Activated T-cell treated with anti-CD3 and anti-CD28 coated beads, Interleukin-2, amount 50 U/mL, for 1 hour (primary cell): ENCODE data around the gene UGT1A7.

ENCODE experiments used
- DNase-seq: peaks from one replicate; pipeline ENCODE4 v3.0.0-alpha.2; 2020

Gene UGT1A7

DNA sequence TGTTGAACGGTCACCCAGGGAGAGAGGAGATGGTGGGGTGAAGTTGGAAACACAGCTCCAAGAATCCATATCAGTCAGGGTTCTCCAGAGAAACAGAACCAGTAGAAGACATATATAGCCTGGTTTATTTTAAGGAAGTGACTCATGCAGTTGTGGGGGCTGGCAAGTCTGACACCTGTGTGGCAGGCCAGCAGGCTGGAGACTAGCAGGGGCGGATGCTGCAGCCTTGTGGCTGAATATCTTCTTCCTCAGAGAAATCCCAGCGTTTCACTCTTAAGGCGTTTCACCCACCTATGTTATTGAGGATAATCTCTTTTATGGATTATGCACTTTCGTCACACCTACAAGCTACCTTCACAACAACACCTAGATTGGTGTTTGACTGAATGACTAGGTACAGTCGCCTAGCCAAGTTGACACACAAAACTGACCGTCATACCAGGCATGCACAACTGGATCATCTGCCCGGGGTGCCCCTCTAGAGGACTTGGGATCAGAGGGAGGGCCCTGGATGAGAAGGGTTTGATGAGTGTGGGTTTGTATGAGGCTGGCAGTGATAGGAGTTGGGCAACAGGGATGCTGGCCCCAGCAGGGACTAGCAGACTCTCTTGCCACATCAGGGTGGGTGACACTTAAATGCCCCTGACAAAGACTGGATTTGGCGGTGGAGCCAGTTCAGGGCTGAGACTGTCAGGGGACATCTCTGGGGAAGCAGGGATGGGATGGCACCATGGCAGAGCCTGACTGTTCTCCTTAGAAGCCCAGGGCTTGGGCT lies 119.8 kb downstream of the UGT1A7 start:
- DNase-seq, result no peak

DNA sequence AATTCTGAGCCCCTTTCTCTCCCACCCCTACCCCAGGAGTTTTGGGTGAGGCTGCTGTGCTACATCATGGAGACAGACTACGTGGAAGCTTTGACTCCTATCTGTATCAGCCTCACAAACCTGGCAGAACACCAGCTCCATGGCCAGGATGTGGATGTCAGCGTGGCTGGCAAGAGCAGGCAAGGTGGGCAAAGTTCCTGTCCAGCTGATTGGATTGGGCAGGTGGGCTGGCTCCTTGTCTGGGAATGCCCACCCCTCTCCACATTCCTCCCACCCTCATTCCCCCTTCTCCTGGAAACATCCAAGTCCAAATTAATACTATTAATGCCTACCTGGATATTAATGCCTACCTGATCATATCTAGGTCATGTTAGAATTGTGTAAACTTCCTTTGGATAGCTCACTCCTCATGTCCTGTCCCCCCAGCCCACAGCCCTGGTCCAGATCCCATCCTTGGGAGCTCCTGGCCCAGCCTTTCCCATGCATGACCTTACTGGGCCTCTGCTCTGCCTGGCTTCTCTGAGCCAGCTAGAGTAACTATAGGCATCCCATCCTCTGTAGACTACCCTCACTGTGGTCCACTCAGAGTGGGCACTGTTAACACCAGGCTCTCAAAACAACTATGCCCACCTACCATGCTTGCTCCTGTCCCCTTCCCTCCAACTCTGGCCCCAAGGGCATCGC lies 120.6 kb downstream of the UGT1A7 start:
- DNase-seq, result no peak

DNA sequence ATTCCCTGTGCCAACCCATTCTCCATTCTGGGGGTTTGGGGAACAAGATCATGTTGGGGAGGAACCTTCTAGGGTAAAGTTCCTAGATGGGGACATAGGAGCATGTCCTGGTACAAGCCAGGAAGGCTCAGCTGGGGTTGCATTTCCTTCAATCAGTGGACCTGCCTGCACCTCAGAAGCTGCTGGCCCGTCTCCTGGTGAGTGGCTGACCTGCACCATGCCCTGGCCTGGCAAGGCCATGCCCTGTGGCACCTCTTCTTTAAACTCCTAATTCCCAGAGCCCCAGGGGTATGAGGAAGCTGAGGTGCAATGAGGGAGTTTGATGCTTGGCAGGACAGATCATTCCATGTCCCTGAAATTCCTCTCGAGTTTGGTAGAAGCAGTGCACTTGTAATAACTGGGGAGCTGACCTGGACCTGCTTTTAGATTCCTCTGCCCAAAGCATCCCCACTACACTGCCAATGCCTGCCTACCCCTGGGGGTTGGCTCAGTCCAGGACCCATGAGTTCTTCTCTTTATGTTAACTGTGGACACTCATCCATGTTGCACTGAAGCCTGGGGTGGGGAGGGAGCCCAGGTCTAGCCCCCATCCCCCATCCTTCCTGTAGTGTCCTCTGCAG lies 121.7 kb downstream of the UGT1A7 start:
- DNase-seq, result no peak

DNA sequence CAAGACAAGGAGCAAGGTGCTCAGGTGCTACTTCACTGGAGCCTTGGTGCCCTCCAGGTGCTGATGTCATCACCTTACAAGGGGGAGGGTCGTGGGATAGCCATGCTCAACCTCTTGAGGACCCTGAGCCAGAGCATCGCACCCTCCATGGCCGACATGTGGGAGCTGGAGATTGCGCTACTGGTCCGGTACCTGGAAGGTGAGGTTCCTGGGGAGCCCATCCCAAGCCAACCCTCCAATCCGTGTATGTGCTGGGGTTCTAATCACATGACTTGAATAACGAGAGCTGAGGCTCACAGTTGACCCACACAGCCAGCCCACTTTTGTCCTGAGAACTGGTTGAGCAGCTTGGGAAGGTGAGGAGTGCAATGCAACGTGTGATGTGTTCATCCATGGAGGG lies 122.3 kb downstream of the UGT1A7 start:
- DNase-seq, result no peak

DNA sequence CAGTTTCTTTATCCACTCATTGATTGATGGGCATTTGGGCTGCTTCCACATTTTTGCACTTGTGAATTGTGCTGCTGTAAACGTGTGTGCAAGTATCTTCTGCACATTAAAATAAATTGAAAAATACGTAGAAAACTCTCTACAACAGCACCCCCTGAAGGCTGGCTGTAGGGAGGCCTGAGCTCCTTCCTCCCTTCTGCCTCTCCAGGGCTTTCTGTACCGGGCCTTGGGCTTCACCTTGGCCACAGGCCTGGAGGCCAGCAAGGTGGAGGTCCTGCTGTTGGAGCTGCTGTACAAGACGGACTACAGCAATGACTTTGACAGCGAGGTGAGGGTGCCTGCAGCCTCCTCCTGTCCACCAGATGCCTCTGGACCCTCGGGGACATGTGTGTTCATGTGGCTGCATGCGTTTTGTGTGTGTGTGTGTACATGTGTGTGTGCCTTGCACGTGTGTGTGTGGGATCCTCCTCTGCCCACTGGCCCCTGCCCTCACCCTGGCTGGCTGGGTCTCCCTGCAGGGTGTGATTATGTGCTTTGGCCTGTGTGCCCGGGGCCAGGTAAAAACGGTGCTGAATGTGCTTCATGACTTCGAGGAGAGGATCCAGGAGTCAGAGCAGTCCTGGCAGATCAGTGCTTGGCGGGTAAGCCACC lies 125.6 kb downstream of the UGT1A7 start:
- DNase-seq, result no peak

DNA sequence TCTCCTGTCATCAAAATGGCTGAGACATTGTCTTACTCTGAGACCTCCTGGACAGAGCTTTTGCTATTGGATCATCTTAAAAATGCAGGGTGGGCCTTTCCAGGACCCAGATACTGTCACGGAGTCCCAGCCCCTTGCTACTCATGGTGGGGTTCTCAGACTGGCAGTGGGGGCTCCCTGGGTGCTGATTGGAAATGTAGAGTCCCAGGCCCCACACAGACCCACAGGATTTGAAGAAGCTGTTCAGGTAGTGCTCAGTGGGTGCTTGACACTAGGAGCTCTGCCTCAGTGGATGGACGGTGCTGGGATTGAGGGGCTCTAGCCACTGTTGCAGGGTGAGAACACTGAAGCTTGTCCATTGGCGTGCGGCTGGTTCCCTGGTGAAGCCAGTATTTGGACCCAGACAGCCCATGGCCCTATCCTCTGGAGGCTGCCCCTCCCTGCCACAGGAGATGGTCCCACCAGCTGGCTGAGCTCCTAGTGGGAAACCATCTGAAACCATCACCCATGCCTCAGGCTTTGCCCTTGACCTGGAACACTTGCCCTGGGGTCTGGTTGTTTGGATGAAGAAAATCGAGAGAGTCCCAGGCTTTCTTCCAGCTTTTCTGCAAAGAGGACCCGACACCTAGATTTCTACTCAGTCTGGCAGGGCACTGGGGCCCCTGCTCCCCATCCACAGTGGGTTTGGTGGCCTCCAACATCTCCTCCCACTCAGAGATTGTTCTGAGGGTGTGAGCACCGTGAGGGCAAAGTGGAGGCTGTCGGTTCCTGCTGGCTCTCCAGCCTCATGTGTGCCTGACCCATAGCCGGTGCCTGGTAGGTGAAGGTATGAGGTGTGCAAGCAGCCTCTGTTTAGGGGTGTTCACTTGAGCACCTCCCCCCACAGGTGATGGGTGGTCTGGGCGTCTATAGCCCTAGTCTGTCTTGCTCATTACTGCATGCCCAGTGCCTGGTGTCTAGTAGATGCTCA lies 126.5 kb downstream of the UGT1A7 start:
- DNase-seq, result no peak

DNA sequence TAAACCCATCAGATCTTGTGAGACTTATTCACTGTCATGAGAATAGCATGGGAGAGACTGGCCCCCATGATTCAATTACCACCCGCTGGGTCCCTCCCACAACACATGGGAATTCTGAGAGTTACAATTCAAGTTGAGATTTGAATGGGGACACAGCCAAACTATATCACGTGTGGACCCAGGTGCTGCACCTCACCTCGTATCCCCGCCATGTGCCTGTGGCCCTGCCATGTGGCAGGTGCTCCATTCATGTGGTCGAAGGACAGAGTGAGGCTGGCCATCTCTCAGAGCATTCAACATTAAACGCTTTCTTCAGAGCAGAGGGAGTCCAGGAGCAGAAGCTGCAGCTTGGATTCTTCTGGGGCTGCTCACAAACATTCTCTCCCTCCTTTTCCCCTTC lies 128.7 kb downstream of the UGT1A7 start:
- DNase-seq, result no peak

DNA sequence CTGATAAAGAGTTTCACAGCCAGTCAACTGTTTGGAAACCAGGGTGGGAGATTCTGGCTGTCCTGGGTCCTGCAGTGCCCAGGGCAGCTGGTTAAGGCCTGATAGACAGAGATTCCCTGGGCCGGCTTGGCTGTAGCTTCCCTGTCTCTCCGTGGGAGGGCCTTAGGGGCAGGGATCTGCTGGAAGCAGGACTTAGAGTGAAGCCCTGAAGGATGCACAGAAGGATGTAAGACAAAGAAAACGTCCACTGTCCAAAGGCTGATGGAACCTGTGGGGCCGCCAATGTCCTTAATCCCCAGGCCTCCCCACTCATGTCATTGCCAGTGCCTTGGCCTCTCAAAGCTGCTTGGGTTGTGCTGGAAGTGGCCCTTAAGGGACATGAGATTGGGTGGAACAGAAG lies 129.4 kb downstream of the UGT1A7 start:
- DNase-seq, result no peak

DNA sequence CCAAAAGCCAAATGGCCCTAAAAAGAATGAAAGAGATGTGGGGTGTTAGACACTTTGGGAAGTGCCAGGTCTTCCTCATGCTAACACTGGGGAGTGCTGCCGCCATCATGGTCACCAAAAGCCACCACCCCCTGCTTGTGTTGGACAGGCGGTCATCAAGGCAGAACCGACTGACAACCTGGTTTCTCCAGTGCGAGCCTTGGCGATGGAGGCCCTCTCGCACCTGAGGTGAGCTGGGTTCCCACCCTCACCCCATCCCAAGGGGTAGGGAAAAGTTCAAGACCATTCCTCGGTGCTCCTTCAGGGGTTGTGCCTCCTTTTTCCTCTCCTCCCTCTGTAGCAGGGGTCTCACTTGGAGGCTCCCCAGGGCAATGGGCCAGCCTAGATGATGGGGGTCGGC lies 130.0 kb downstream of the UGT1A7 start:
- no peak for DNase-seq

DNA sequence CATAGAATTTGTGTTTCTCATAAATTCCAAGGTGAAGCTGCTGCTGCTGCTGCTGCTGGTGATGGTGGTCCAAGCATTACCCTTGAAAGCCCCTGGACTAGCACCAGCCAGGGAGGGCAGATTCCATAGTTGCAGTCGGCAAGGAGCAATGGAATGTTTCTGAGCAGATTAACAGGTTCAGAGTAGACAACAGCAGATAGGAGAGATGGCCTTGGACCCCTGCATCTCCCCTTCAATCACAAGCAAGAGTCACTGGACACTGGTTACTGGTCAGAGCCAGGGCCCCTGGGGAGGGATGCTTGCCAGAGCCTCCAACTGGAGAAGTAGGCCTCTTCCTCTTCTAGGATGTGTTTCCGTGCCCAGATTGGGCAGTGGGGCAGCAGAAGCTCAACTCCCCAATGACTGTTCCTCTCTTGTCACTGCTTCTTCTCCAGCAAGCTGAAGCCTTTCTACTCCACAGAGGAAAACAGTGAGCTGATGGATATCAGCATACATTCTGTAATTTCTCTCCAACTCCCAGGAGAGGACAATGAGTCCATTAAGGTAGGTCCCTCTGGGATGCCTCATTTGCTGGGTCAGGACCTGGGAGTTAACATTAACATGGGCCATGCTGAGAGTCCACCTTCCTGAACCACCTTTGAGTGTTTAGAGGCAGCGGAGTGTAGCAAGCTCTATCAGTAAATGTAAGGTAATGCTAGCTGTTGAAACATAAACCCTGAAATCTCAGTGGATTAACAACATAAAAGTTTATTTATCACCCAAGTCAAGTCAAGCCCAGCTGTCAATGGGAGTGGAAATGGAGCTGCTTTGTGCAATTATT lies 131.7 kb downstream of the UGT1A7 start:
- no peak for DNase-seq

DNA sequence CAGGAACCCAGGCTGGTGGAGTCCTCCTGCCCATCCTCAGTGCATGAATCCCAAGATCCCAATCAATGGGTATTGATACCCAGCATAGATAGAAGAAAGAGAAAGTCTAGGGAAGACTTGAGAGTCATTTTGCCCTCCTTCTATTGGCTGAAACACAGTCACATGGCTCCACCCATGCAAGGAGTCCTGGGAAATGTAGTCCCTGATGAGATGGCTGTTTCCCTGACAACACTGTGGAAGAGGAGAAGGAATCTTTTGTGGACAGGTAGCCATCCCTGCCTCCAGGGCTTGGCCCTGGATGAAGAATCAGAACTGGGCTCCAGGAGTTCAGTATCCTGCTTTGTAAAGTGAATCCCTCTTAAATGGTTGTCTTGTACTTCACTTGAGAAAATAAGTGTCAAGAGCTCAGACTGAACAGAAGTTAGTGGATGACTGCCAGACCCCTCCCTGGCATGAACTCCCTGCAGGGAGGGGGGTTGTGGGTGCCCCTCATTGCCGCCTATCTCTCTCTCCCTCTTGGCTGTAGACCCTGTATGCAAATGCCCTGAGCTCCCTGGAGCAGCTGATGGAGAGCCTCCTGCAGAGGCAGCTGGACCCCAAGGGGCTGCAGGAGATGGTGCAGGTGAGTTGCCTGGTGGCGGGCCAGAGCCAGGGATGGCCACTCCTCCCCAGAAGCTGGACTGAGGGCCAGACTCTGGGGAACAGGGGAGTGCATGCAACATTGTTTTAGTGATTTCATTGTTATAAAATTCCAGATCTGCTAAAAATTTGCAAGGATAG lies 132.5 kb downstream of the UGT1A7 start:
- no peak for DNase-seq

DNA sequence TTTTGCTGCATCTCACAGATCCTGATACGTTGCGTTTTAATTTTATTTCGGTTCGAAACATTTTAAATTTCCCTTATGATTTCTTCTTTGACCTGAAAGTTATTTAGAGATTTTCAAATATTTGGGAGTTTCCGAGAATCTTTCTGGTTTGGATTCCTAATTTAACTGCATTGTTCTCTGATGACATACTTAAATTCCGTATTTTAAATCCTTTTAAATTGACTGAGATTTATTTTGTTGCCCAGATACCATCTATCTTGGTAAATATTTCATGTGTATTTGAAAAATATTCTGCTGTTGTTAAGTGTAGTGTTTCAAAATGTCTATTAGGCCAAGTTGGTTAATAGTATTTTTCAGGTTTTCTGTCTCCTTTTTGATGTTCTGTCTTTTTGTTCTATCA lies 134.2 kb downstream of the UGT1A7 start:
- DNase-seq, result no peak

DNA sequence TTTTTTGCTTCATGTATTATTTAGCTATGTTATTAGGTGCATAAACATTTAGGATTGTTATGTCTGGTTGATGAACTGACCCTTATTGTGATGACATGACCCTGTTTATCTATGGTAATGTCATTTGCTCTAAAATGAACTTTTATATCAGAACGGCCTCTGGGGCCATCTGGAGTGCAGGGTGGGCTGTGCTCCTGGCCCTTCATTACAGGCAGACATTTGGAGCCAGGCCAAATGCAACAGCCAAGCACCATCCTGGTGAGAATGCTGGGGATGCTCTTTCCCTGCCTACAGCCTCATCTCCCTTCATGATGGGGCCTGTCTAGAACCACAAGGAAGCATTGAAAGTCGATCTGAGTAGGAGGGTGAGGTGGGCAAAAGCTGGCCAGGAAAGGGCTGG lies 134.6 kb downstream of the UGT1A7 start:
- no peak for DNase-seq

DNA sequence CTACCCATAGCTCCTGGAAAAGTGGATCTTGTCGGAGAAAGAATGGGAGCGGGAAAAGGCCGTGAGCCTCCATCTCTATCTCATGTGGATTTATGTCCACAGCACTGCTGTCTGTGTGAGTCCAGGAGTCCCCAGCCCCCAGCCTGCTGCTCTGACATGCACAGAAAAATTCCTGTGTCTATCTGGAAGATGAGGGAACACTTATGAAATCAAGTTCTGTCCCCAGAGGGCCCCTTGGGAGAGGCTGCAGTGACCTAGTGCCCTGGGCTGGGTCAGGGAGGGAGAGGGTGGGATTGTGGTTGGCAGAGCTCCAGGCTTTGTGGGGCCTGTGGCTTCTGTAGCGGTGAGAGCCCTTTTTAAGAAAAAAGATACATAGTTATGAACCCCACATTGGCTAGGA lies 135.1 kb downstream of the UGT1A7 start:
- DNase-seq, result no peak

DNA sequence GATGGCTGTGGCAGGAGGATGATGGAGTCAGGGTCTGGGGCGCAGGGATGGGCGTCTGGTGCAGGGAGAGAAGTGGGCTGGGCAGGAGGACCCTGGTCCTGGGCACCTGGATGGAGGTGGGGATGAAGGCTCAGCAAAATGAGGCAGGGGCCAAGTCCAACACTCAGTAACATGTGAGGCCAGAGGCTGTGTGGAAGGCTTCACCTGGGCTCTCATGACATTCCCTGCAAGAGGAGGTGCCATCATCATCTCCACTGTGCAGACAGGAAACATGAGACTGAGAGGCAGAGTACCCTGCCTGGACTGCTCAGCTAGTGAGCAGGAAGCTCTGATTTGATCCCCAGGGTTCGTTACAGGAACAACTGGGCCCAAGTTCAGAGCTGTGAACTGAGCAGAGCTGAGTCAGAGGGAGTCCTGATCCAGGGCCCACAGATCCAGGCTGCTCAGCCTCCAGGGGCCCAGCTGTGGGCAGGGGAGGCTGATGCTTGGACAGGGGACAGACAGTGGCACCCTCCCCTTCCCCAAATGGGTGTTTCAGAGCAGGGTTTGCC lies 135.7 kb downstream of the UGT1A7 start:
- no peak for DNase-seq

DNA sequence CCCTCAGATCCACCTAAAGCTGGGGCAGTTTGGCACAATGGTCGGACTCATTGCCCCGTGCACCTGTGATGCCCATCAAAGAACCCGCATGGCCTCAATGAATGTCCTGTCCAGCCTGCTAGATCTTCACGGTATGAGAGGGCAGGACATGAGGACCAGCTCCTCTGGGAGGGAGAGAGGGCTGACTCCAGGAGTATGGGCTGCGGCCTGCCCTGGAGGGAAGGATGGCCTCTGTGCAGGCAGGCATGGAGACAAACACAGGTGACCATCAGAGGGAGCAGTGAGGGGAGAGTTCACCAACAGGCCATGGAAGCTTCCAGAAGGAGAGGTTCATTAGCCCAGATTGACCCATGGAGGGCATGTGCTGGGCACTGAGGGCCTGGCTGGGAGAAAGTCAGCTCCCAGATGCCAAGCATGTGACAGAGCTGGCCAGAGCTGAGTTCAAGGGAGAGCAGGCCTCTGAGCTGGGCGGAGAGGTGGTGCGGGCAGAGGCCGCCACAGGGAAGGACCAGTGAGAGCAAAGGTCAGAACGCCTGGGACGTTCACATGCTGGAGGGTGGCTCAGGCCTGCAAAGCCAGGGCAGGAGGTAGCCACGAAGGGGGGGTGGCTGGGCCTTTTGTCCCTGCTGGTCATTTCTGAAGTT lies 136.4 kb downstream of the UGT1A7 start:
- no peak for DNase-seq

DNA sequence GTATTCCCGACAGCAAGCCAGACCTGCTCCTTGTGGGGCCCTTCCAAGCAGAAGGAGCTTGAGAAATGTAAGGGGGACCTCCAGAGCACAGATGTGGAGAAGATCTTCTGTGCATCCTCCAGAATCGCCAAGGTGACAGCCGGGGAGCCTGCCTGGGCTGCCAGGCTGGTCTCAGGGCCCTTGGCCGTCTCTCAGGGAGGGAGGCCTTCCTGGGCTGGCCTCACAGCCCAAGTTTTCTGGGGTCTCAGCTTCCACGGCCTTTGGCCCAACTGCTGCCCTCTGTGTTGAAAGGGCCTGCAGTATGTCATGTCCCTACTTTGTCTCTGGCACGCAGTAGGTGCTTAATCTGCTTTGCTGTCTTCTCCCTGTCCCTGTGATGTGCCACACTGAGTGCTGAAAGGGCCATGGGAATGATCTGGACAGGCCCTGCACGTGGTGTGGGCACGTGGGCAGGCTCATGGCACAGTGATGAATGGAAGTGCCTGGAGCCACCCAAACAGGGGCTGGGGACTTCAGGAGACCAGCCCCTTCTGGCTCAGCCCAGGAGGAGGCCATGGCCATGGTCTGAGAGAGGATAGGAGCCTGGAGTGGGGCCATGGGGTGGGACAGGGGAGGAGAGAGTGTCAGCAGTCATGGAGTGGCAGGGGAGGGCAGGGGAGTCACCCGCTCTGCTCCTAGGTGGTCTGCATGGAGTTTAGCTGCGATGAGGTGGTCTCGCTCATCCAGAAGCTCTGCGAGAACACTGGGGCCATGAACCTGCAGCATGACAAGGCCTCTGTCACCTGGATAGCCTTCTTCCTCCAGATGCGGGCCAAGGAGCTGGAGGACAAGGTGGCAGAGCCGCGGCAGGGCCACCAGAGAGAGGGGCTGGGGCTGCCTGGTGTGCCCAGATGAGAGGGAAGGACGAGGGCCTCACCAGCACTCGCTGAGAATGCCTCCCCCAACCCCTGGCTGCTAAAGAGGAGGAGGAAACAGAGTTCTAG lies 137.2 kb downstream of the UGT1A7 start:
- no peak for DNase-seq
